Kidney (tissue), 14 donors: Measurements from ENCODE around the gene SPATS2L. TPM values are rescaled to one million over a fixed set of nuclear protein-coding genes. Genes with fewer than 3 reads are reported as not detected.

Experiments
- DNase-seq, 5 donors: peaks; one replicate each; pipeline ENCODE4 v3.0.0-alpha.2; 2013 to 2020
- FAIRE-seq: peaks from 2 replicates; lab custom pipeline; 2012; peaks lifted over from hg19 to GRCh38; lab: Jason Lieb, UNC
- H3K27ac ChIP-seq, 2 donors: one replicate each; pipeline ENCODE4 v1.7.0; 2013; ENCODE audit warnings: low read depth in 2 of 2, low read length in 2 of 2, inconsistent platforms in 1 of 2
- H3K27me3 ChIP-seq: one replicate; pipeline ENCODE4 v1.7.1; 2013; ENCODE audit warnings: low read length, inconsistent platforms; ENCODE audit not compliant: control insufficient read depth, insufficient read depth
- H3K36me3 ChIP-seq, 3 donors: one replicate each; pipeline versions ENCODE4 v1.7.0 to v1.7.1; 2013; ENCODE audit warnings: low read length in 3 of 3, control low read depth in 1 of 3, inconsistent platforms in 1 of 3; ENCODE audit not compliant: insufficient read depth in 3 of 3, control insufficient read depth in 2 of 3
- H3K4me1 ChIP-seq, 3 donors: one replicate each; pipeline versions ENCODE4 v1.7.0 to v1.7.1; 2013; ENCODE audit warnings: low read length in 3 of 3, inconsistent platforms in 1 of 3, low read depth in 1 of 3; ENCODE audit not compliant: control insufficient read depth in 2 of 3, insufficient read depth in 2 of 3
- H3K4me3 ChIP-seq, 3 donors: one replicate each; pipeline versions ENCODE4 v1.7.0 to v1.8.1; 2013; ENCODE audit warnings: low read length in 3 of 3, control low read depth in 1 of 3, inconsistent platforms in 1 of 3
- H3K9ac ChIP-seq, 3 donors: one replicate each; pipeline versions ENCODE4 v1.7.0 to v1.7.1; 2013; ENCODE audit warnings: low read length in 3 of 3, control low read depth in 1 of 3, inconsistent platforms in 1 of 3
- H3K9me3 ChIP-seq, 3 donors: one replicate each; pipeline versions ENCODE4 v1.7.0 to v1.7.1; 2013; ENCODE audit warnings: low read length in 3 of 3, control low read depth in 1 of 3, inconsistent platforms in 1 of 3; ENCODE audit not compliant: control insufficient read depth in 2 of 3, insufficient read depth in 1 of 3
- CTCF ChIP-seq: IDR thresholded peaks from 3 replicates; pipeline ENCODE4 v1.5.1; 2012; ENCODE audit warnings: mild to moderate bottlenecking, moderate library complexity, borderline replicate concordance; ENCODE audit not compliant: insufficient read depth; ENCODE audit errors: extremely low read depth
- intact Hi-C: fragments of 100-400 bp; cut with DNase I; formaldehyde crosslinking; loops from one replicate; pipeline ENCODE4 v1.11.1; 2022
- polyA plus RNA-seq: library from polyadenylated mRNA; stranded (reverse); fragments of 350-450 nt; fragmentation: Illumina TruSeq; extraction: RNeasy Lipid Tissue Mini Kit (QIAGEN cat#74804); gene quantifications from one replicate; pipeline ENCODE4 v1.2.3, GENCODE V29; 2014; ENCODE audit warnings: low read depth, low replicate concordance; ENCODE audit not compliant: insufficient read depth
- total RNA-seq: library from RNA; stranded (reverse); fragmentation: NEBNext Ultra II Directional; extraction: Animal tissue kit (Norgen Biotek cat#: 25700); gene quantifications from one replicate; pipeline ENCODE4 v1.2.1, GENCODE V29; 2021
- donor health status: control.
- donor health status: control.
- donor health status: control.
- donor health status: control.
- donor health status: control.
- donor health status: DM: yes; HTN: yes; CAD: no.
- donor health status: Normal renal cell carcinoma (clear cell type).

Gene SPATS2L
- total and polyA plus RNA-seq, 2 donors from 2014 or later = 86.1 to 166 TPM

- no peaks in the 10 kb centered on the region for H3K36me3 ChIP-seq
- no peak overlapping the region for H3K9ac ChIP-seq
- intact Hi-C loops = loop anchor here (5.0 kb wide), 1 partner anchor 88 kb away; no protein-coding TSS in a partner anchor
- no peak overlapping the region for H3K4me3 ChIP-seq
- FAIRE-seq (peak; percentile 78), DNase-seq (peak in 1 of 5 donors; percentile 40)
- H3K27ac ChIP-seq = no peak overlapping the region
- no peaks in the 10 kb centered on the region for H3K9me3 ChIP-seq
- no peak for TF ChIP-seq CTCF
- H3K4me1 ChIP-seq = peaks cover 0 to 23% (median 9%) of the 10 kb centered on the region in 3 donors
- H3K27me3 ChIP-seq = no peaks in the 10 kb centered on the region
These were observed 13.2 kb downstream of the SPATS2L start for GRCh38 chr2:200319548-200320337.

GRCh38 chr2:200320344-200320743 is 13.9 kb downstream of the SPATS2L start:
- no peak overlapping the region for H3K4me3 ChIP-seq
- intact Hi-C loops = no loop called here
- H3K36me3 ChIP-seq = no peaks in the 10 kb centered on the region
- H3K9ac ChIP-seq = no peak overlapping the region
- peaks cover 0 to 23% (median 9%) of the 10 kb centered on the region in 3 donors for H3K4me1 ChIP-seq
- no peak overlapping the region for H3K27ac ChIP-seq
- no peaks in the 10 kb centered on the region for H3K9me3 ChIP-seq
- no peaks in the 10 kb centered on the region for H3K27me3 ChIP-seq
- DNase-seq = no peak
- no peak for FAIRE-seq
- TF ChIP-seq CTCF = no peak

- Histone ChIP-seq H3K27me3 (no peaks in the 10 kb centered on the region), H3K27ac (no peak overlapping the region), H3K4me1 (peaks cover 0 to 23% (median 9%) of the 10 kb centered on the region in 3 donors)
These were observed 14.5 kb downstream of the SPATS2L start for GRCh38 chr2:200320991-200321390.

More at GRCh38 chr2:200320991-200321390, 14.5 kb downstream of the SPATS2L start:
- DNase-seq = no peak
- TF ChIP-seq CTCF = no peak
- no peak overlapping the region for H3K9ac ChIP-seq
- no peak for FAIRE-seq
- intact Hi-C loops = no loop called here
- H3K36me3 ChIP-seq = no peaks in the 10 kb centered on the region
- H3K4me3 ChIP-seq = no peak overlapping the region
- H3K9me3 ChIP-seq = no peaks in the 10 kb centered on the region
